ENCODE results near the gene LEMD3. TPM values are rescaled to one million over a fixed set of nuclear protein-coding genes. Genes with fewer than 3 reads are reported as not detected.

The LEMD3 gene
- polyA plus RNA-seq, 1 of the 3 experiments (the other 2 are of a cell fraction), result 4.4 TPM

- TF ChIP-seq GATA2 (CRISPR knock-in tag; IDR thresholded peaks at IDR 0.05) (no peak), MXI1 (IDR thresholded peaks at IDR 0.05; ENCODE audit: low read depth, low read length) (no peak), NRF1 (IDR thresholded peaks at IDR 0.05; ENCODE audit: low read depth, low read length) (peak; percentile 20; the same call in 1 of the 2 replicates), REST (IDR thresholded peaks at IDR 0.05; ENCODE audit: low read depth, low read length) (peak; percentile 63; the same call in 1 of the 2 replicates), PBX3 (IDR thresholded peaks at IDR 0.05) (no peak), FOSL2 (IDR thresholded peaks at IDR 0.05; ENCODE audit: borderline replicate concordance, low read depth) (no peak), NFIC (IDR thresholded peaks at IDR 0.05; ENCODE audit: borderline replicate concordance) (no peak), ELF1 (IDR thresholded peaks at IDR 0.05) (peak; percentile 70; the same call in 1 of the 2 replicates)
These were observed at the start of gene LEMD3 (continued) for GRCh38 chr12:65169320-65170208.

GRCh38 chr12:65121049-65121955 lies 48.1 kb upstream of the LEMD3 start, which contains the start of gene WIF1:
TSS of gene WIF1 (minus strand) at chr12:65121305. CDS start at chr12:65121191, 114 bp downstream.
- peaks cover 68% of the 10 kb centered on the region for H3K27me3 ChIP-seq (ENCODE audit: insufficient read depth)
- no peaks in the 10 kb centered on the region; a peak in 1 of 4 replicates for H3K4me1 ChIP-seq (ENCODE audit: control insufficient read depth in 1 of 2, insufficient read depth in 2 of 2, low read depth in 1 of 2, low read length in 1 of 2)
- peak; percentile 69 for DNase-seq
- WGBS (ENCODE audit: low lambda C conversion rate), result 13% methylated on average over 37 of the region's 73 CpGs
- no peaks in the 10 kb centered on the region for H4K20me1 ChIP-seq (ENCODE audit: insufficient read depth)
- H3K36me3 ChIP-seq (replicated peaks in 1 of 2; ENCODE audit: control insufficient read depth in 1 of 2, insufficient read depth in 2 of 2, low read length in 1 of 2), result no peaks in the 10 kb centered on the region
- no peak within 1 kb of the TSS for H3K27ac ChIP-seq (ENCODE audit: low read depth in 2 of 2, low read length in 1 of 2)
- H3K4me2 ChIP-seq, result peak within 1 kb of the TSS; percentile 78
- no peak for TF ChIP-seq FOSL2 (IDR thresholded peaks at IDR 0.05; ENCODE audit: borderline replicate concordance, low read depth)
- no peak for TF ChIP-seq FOXJ3 (CRISPR knock-in tag; IDR thresholded peaks at IDR 0.05)
- TF ChIP-seq CTCF (IDR thresholded peaks at IDR 0.05), result peak; percentile 56
- no peak for TF ChIP-seq USF1 (IDR thresholded peaks at IDR 0.05; ENCODE audit: borderline replicate concordance, low read depth)
- TF ChIP-seq IRF3 (IDR thresholded peaks at IDR 0.05; ENCODE audit: low read depth, low read length), result no peak
- no peak for TF ChIP-seq CHD2 (IDR thresholded peaks at IDR 0.05; ENCODE audit: low read length, partially characterized antibody)
- TF ChIP-seq MAX (IDR thresholded peaks at IDR 0.05; ENCODE audit: low read depth), result no peak
- H3K9me2 ChIP-seq, result no peaks in the 10 kb centered on the region
- H2AFZ ChIP-seq (ENCODE audit: low read depth), result no peak within 1 kb of the TSS
- no peaks in the 10 kb centered on the region for H3F3A ChIP-seq (replicated peaks; ENCODE audit: insufficient read depth)
- no peaks in the 10 kb centered on the region for H3K79me2 ChIP-seq (ENCODE audit: insufficient read depth)
- no peak within 1 kb of the TSS for H3K9ac ChIP-seq
- CTCF ChIA-PET, result interaction anchor here (0.7 to 4.7 kb wide), 7 partner anchors 14 to 320 kb away, joined by 3 to 59 read pairs (median 9); no protein-coding TSS in a partner anchor
- no peaks in the 10 kb centered on the region for H3K9me3 ChIP-seq
- peak within 1 kb of the TSS; percentile 14 to 37; a peak in 3 of 4 replicates for H3K4me3 ChIP-seq (ENCODE audit: low read depth in 2 of 2, low read length in 1 of 2)
- POLR2A ChIA-PET, result no interaction called here

All from SK-N-SH (cell line).